ENCODE results near the gene VPS8.

- TF ChIP-seq CTCF (IDR thresholded peaks at IDR 0.05) (no peak), POLR2A (IDR thresholded peaks at IDR 0.05) (no peak)
Observed at GRCh38 chr3:185049710-185050109, 237.7 kb downstream of the VPS8 start.
